ENCODE measurements around the gene ZNF714. TPM values are rescaled to one million over a fixed set of nuclear protein-coding genes. Genes with fewer than 3 reads are reported as not detected.

The ZNF714 gene
- total RNA-seq, 1 experiment from 2014 or later = 30.9 TPM

GRCh38 chr19:21143854-21144253 is 61.9 kb downstream of the ZNF714 start:
- Histone ChIP-seq H3K9me3 (replicated peaks) (peaks cover 20% of the 10 kb centered on the region), H3K27me3 (no peaks in the 10 kb centered on the region), H3K4me3 (no peak overlapping the region), H3K36me3 (peaks cover 60% of the 10 kb centered on the region), H3K4me1 (peaks cover 6% of the 10 kb centered on the region; the same call in 1 of the 2 replicates), H3K27ac (no peak overlapping the region)
- DNase-seq = no peak

- Histone ChIP-seq H3K4me1 (no peaks in the 10 kb centered on the region), H3K9me3 (replicated peaks) (peaks cover 20% of the 10 kb centered on the region), H3K27me3 (no peaks in the 10 kb centered on the region), H3K27ac (no peak overlapping the region), H3K36me3 (peaks cover 95% of the 10 kb centered on the region), H3K4me3 (no peak overlapping the region)
- no peak for DNase-seq
Measured at GRCh38 chr19:21147540-21147939, 65.5 kb downstream of the ZNF714 start.

- Histone ChIP-seq H3K4me1 (no peaks in the 10 kb centered on the region), H3K9me3 (replicated peaks) (peaks cover 19% of the 10 kb centered on the region), H3K27me3 (no peaks in the 10 kb centered on the region), H3K36me3 (peaks cover 97% of the 10 kb centered on the region), H3K4me3 (no peak overlapping the region), H3K27ac (no peak overlapping the region)
- DNase-seq = no peak
Measured at GRCh38 chr19:21148681-21149080, 66.7 kb downstream of the ZNF714 start.

GRCh38 chr19:21149877-21150276 is 67.9 kb downstream of the ZNF714 start:
- no peaks in the 10 kb centered on the region for H3K4me1 ChIP-seq
- H3K36me3 ChIP-seq = peaks cover 88% of the 10 kb centered on the region
- no peak overlapping the region for H3K4me3 ChIP-seq
- DNase-seq = no peak
- peaks cover 17% of the 10 kb centered on the region for H3K9me3 ChIP-seq (replicated peaks)
- H3K27me3 ChIP-seq = no peaks in the 10 kb centered on the region
- H3K27ac ChIP-seq = no peak overlapping the region

GRCh38 chr19:21151460-21151859 is 69.5 kb downstream of the ZNF714 start:
- H3K9me3 ChIP-seq (replicated peaks) = peaks cover 16% of the 10 kb centered on the region
- H3K36me3 ChIP-seq = peaks cover 75% of the 10 kb centered on the region
- H3K27me3 ChIP-seq = no peaks in the 10 kb centered on the region
- H3K4me1 ChIP-seq = no peaks in the 10 kb centered on the region
- no peak overlapping the region for H3K27ac ChIP-seq
- no peak for DNase-seq
- H3K4me3 ChIP-seq = no peak overlapping the region

- Histone ChIP-seq H3K9me3 (replicated peaks) (peaks cover 13% of the 10 kb centered on the region; the same call in 1 of the 2 replicates), H3K36me3 (peaks cover 67% of the 10 kb centered on the region), H3K4me1 (no peaks in the 10 kb centered on the region), H3K27me3 (no peaks in the 10 kb centered on the region), H3K27ac (no peak overlapping the region), H3K4me3 (no peak overlapping the region)
- DNase-seq = no peak
Measured at GRCh38 chr19:21158523-21159135, 76.6 kb downstream of the ZNF714 start.

GRCh38 chr19:21164541-21164940 is 82.5 kb downstream of the ZNF714 start:
- H3K4me3 ChIP-seq = no peak overlapping the region
- H3K27me3 ChIP-seq = no peaks in the 10 kb centered on the region
- H3K4me1 ChIP-seq = no peaks in the 10 kb centered on the region
- H3K9me3 ChIP-seq (replicated peaks) = peaks cover 6% of the 10 kb centered on the region; the same call in 1 of the 2 replicates
- no peak for DNase-seq
- no peak overlapping the region for H3K27ac ChIP-seq
- H3K36me3 ChIP-seq = peaks cover 83% of the 10 kb centered on the region

GRCh38 chr19:21166436-21166835 is 84.4 kb downstream of the ZNF714 start:
- no peaks in the 10 kb centered on the region for H3K9me3 ChIP-seq (replicated peaks)
- H3K27me3 ChIP-seq = no peaks in the 10 kb centered on the region
- no peak overlapping the region for H3K4me3 ChIP-seq
- H3K27ac ChIP-seq = no peak overlapping the region
- H3K36me3 ChIP-seq = peaks cover 85% of the 10 kb centered on the region
- no peaks in the 10 kb centered on the region for H3K4me1 ChIP-seq
- DNase-seq = no peak

Other genes with a start within 250 kb of the ZNF714 start
- gene ZNF85, start 159.0 kb upstream of the ZNF714 start, total RNA-seq (2014; rRNA removed; shearing (Covaris generic)) = 33.8 and 35.4 TPM in 2 replicates
- 17.4 and 20.8 TPM in 2 replicates for gene ZNF430, start 61.5 kb upstream of the ZNF714 start, total RNA-seq (2014; rRNA removed; shearing (Covaris generic))
- gene ZNF431, start 59.8 kb downstream of the ZNF714 start, total RNA-seq (2014; rRNA removed; shearing (Covaris generic)) = 21.1 and 26.0 TPM in 2 replicates
- 15.3 and 17.2 TPM in 2 replicates for gene ZNF708, start 247.2 kb downstream of the ZNF714 start, total RNA-seq (2014; rRNA removed; shearing (Covaris generic))